Measurements from ENCODE around the gene RAB10. TPM values are rescaled to one million over a fixed set of nuclear protein-coding genes. Genes with fewer than 3 reads are reported as not detected.

The RAB10 gene
- total and polyA plus RNA-seq, 9 of the 15 experiments (the other 6 are each of a cell fraction or from before 2014, with no cell fraction given) = 25.1 to 214 (median 157) TPM

DNA sequence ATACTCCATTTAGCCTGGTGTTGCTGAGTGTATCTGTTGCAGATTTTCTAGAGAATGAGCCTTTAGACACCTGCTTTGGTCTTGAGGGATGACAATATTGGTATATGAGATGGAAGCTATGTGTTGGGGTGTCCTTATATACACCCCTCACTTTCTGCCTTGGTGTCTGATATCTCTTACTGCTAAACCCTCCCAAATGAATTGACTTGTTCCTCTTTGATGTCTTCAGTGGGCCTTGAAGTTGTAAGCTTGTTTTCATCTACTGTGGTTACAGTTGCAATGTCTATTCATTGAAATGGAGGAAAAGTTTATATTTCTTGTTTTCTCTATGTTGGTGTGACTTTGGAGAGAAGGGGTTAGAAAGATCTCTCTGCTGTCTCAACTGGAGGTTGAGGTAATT is 18.9 kb downstream of the RAB10 start:
- DNase-seq (ENCODE audit: extremely low read depth in 1 of 4, low spot score in 3 of 4) (no peak), FAIRE-seq (no peak), ATAC-seq (no peak)
- TF ChIP-seq GABPB2 (CRISPR knock-in tag; conservative IDR thresholded peaks at IDR 0.05) = no peak
- TF ChIP-seq MTA2 (IDR thresholded peaks at IDR 0.05; ENCODE audit: low read depth) = no peak
- no peak for TF ChIP-seq MTA3 (IDR thresholded peaks at IDR 0.05; ENCODE audit: borderline replicate concordance)
- TF ChIP-seq TGIF2 (CRISPR knock-in tag; IDR thresholded peaks at IDR 0.05) = no peak
- no peak for TF ChIP-seq POLR2AphosphoS5 (IDR thresholded peaks at IDR 0.05; ENCODE audit: control insufficient read depth, insufficient read depth, low read depth, low read length)
- no peak for TF ChIP-seq MAFG (tag; conservative IDR thresholded peaks at IDR 0.05)
- no peak for TF ChIP-seq SREBF2 (CRISPR knock-in tag; IDR thresholded peaks at IDR 0.05)
- TF ChIP-seq SP1 (CRISPR knock-in tag; IDR thresholded peaks at IDR 0.05) = no peak
- TF ChIP-seq ASH1L (IDR thresholded peaks at IDR 0.05; ENCODE audit: borderline replicate concordance, low read depth, partially characterized antibody) = no peak
- no peak for TF ChIP-seq ARNT (IDR thresholded peaks at IDR 0.05)
- no peak for TF ChIP-seq ELF2 (CRISPR knock-in tag; IDR thresholded peaks at IDR 0.05)
- peaks cover 7 to 11% of the 10 kb centered on the region in 2 experiments; a peak in 3 of 5 replicates for H3K4me1 ChIP-seq (replicated peaks in 1 of 2; ENCODE audit: control insufficient read depth in 2 of 2, insufficient read depth in 2 of 2, low read length in 2 of 2)
- H4K20me1 ChIP-seq (replicated peaks; ENCODE audit: control insufficient read depth, insufficient read depth, low read length) = peaks cover 17% of the 10 kb centered on the region; the same call in 1 of the 2 replicates
- no peak overlapping the region for H3K4me2 ChIP-seq (ENCODE audit: insufficient read depth, low read length)
- POLR2A ChIA-PET = interaction anchor here (0.9 to 1.7 kb wide), 3 partner anchors 10 to 18 kb away, joined by 6 to 9 read pairs (median 6); partner anchors contain the start of gene RAB10
- H3K27ac ChIP-seq (ENCODE audit: extremely low read depth, low read depth, low read length) = no peak overlapping the region; the same call in 2 of the 3 replicates
- intact Hi-C loops (cut with micrococcal nuclease) = no loop called here
- H2AFZ ChIP-seq (ENCODE audit: low read depth, low read length) = no peak overlapping the region
- peaks cover 98% of the 10 kb centered on the region for H3K79me2 ChIP-seq (ENCODE audit: control insufficient read depth, insufficient read depth, low read length)
- no peak overlapping the region for H3K4me3 ChIP-seq
- no TSS peak for BruUV-seq (replicated peaks)
- in situ Hi-C loops (cut with MboI) = no loop called here
- CTCF ChIA-PET (ENCODE audit: low intra/inter-chr PET ratio) = no interaction called here
- H3K9me3 ChIP-seq (replicated peaks; ENCODE audit: control insufficient read depth, insufficient read depth, low read depth, low read length) = no peaks in the 10 kb centered on the region
- H3K9ac ChIP-seq (ENCODE audit: insufficient read depth in 1 of 2, low read depth in 2 of 2, low read length in 2 of 2) = no peak overlapping the region
- no peaks in the 10 kb centered on the region for H3K9me1 ChIP-seq (ENCODE audit: control insufficient read depth, insufficient read depth, low read length)
- peaks cover 12% of the 10 kb centered on the region; the same call in 1 of the 3 replicates for H3K36me3 ChIP-seq (ENCODE audit: control insufficient read depth, insufficient read depth, low read length)
- no peaks in the 10 kb centered on the region for H3K27me3 ChIP-seq (ENCODE audit: control insufficient read depth in 2 of 2, insufficient read depth in 2 of 2, low read length in 2 of 2)
